Measurements from ENCODE around the gene SELPLG.

Gene SELPLG

DNA sequence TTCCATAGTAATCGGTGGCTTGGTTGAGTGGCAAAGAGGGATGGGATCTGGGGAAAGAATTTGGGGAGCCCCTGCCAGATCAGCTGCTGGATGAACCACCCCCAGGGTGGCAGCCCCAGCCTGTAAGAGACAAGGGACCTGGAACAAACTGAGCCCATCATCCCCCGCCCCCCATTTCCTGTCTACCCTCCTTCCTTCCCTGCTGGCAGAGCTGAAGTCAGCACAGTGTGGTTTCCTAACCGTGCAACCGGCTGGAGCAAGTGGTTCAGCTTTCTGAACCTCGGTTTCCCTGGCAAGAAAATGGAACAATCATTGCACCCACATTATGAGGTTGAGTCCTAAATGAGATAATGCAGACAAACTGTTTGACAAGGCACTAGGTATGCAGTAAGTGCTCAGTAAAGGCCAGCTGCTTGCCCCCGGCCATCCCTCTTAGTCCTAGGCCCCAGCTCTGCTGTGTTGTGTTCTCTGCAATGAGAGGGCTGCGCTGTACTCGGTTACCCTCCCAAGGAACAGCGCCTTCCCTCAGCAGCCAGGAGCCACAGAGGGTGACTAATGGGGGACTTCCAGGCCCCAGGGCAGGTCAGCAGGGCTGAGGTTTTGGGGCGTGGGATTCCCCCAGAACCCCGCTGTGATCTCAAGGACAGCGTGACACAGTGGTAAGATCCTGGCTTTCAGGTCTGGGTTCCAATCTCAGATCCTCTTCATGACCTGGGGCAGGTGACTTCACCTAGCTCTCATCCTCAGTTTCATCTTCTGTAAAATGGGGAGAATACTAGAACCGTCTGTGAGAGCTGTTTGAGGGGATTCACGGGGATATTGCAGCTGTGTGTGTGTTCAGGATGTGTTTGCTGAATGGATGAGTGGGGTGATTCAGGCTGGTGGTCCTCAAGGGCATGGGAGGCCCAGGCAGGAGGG is 16.5 kb downstream of the SELPLG start:
- DNase-seq, result no peak

DNA sequence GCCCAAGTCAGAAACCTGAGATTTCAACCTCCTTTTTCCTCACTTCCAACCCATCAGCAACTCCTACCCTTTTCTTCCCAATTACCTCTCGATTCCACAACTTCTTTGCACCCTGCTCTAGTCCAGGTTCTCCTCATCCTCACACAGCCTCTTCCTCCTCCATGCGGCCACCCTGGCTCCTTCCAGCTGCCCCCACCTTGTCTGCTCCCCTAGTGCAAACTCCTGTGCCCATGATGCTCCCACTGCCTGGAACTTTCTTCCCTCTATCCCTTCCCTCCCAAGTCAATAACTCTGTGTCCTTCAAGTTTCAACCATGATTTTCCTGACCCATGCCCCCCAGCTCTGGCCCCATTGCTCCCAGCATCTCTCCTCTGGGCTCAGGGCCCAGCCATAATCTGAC is 17.3 kb downstream of the SELPLG start:
- no peak for DNase-seq

DNA sequence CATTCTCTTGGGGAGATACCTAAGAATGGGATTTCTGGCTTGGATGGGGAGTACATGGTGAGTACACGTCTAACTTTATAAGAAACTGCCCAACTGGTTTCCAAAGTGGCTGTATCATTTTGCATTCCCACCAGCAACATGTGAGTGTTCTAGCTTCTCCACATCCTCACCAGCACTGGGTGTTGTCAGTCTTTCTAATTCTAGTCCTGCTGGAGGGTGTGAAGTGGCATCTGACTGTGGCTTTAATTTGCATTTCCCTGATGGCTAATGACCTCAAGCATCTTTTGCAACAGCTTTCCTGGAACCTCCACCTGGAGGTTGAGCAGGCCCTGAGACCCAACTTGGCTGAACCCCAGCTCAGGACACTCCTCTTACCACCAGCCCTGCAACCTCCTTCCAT is 17.8 kb downstream of the SELPLG start:
- DNase-seq, result no peak

- DNase-seq, result no peak
Measured at GRCh38 chr12:108614639-108615038, 19.1 kb downstream of the SELPLG start.

DNA sequence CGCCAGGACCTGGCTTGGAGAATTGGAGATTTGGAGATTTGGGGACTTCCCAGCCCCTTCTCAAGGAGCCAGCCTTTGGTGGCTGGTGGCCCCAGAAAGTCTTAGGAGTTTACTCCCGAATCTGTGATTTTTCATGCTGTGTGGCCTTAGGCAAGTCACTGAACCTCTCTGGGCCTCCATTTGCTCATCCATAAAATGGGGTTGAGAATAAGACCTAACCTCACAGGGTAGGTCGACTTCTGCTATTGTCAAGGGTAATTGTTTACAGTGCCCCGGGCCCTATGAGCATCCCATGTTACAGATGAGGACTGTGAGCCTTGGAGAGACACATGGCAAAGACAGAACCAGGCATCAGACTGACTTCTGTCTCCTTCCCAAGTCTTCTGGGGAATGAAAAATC is 19.7 kb downstream of the SELPLG start:
- no peak for DNase-seq

GRCh38 chr12:108613548-108613947 is 20.1 kb downstream of the SELPLG start:
- DNase-seq, result no peak

- no peak for DNase-seq
Measured at GRCh38 chr12:108612788-108613282, 20.9 kb downstream of the SELPLG start.

DNA sequence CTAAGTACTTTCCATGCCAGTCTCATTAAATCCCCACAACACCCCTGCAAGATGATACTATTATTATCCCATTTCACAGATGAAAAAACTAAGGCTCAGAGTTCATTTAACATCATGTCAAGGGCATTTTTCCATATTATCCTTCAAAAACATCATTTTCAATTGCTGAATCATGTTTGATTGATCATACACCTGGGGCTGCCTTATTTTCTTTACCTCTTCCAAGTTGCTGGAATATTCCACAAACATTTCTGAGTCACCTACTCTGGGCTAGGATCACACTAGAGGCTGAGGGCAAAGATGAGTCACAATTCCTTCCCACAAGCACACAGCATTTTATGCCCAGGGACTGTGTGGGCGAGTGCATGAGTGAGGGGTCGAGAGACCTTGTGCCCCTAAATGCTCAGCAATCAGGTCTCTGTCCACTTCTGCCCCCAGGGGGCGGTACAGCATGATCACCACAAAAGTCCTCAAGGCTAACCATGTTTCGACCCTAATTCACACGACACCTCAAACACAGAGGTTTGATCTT is 21.7 kb downstream of the SELPLG start:
- DNase-seq, result no peak

- DNase-seq, result no peak
Measured at GRCh38 chr12:108610856-108611605, 22.7 kb downstream of the SELPLG start.

DNA sequence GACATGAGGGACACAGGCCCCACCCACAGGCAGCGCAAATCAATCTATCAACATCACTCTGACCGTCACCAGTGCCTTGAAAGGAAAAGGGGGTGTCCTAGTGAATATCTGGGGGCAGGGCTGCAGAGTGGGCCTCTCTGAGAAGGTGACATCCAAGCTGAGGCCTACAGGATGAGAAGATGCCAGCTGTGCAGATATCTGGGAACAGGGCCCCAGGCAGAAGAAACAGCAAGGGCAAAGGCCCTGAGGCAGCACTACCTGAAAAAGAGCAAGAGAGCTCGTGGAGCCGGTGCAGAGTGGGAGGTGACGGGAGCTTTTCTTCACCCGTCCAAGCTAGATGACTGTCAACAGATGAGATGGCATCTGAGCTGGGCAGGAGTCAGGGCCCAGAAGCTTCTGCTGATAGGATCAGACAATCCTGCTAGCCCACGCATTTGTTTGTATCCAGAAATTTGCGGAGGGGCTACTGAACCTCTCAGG is 23.3 kb downstream of the SELPLG start:
- no peak for DNase-seq

GRCh38 chr12:108609537-108610335 is 24.0 kb downstream of the SELPLG start:
- DNase-seq, result no peak

DNA sequence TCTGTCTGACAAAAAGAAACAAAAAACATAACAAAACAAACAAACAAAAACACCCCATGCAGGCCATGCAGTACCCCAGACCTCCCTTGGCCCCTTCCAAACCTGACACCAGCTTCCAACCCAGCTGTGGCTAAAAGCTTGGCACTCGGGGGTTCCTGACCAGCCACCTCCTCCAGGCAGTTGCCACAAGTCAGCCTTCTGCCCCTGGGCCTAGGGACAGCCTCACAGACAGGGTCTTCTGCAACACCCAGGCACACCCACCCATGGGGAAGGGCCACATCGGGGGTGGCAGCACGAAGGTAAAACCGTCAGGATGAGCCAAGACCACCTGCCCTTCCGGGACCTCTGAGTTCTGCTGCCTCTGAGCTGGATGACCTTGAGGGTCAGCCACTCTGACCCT is 25.1 kb downstream of the SELPLG start:
- DNase-seq, result no peak

DNA sequence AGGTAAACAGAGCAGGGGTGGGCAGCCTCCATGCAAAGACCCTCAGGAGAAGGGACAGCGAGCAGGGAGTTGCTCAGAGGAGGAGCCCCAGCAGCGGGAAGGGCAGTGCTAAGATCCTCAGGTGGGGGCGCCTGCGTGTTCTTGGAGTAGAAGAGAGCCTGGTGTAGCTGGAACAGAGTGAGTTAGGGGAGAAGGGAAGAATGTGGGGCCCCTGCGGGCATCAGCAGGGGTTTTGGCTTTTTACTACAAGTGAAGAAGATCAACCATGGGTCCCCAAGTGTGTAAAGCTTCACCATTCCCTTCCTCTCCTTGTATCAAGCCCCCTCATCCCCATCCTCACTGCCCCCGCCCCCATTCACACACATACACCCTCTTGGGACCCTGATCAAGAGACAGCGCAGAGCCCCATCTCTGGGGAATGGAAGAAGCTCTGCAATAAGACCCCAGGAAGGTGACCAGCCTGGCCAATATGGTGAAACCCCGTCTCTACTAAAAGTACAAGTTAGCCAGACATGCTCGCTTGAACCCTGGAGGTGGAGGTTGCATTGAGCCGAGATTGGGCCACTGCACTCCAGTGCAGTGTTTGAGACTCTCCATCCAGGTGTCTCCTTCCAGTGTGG is 25.6 kb downstream of the SELPLG start:
- DNase-seq, result no peak

DNA sequence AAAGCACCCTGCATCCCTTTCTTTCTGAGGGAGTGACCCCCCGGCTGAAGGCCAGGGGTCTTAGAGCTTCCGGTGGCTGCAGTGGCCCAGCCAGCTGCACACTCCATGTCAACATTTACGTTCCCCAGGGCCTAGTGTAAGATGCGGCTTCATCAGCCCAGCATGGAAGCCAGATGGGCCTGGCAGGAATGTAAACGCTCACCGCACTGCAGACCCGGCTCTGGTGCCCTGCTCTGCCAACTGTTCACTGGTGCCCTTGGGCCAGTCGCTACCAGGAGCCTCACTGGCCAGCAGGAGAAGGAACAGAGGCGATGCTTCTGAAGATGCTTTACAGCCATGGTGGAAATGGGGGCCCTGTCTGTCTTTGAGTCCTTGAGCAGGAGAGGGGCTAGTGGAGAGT is 27.2 kb downstream of the SELPLG start:
- DNase-seq, result no peak

DNA sequence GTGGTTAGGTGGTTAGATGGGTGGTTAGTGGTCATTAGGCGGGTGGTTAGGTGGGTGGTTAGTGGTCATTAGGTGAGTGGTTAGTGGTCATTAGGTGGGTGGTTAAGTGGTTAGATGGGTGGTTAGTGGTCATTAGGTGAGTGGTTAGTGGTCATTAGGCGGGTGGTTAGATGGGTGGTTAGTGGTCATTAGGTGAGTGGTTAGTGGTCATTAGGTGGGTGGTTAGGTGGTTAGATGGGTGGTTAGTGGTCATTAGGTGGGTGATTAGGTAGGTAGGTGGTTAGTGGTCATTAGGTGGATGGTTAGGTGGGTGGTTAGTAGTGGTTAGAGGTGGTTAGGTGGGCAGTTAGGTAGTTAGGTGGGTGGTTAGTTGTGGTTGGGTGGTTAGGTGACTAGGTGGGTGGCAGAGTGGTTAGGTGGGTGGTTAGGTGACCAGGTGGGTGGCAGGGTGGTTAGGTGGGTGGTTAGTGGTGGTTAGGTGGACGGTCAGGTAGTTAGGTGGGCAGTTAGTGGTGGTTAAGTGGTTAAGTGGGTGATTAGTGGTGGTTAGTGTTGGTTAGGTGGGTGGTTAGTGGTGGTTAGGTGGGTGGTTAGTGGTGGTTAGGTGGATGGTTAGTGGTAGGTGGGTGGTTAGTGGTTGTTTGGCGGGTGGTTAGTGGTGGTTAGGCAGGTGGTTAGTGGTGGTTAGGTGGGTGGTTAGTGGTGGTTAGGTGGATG is 27.8 kb downstream of the SELPLG start:
- DNase-seq, result no peak

DNA sequence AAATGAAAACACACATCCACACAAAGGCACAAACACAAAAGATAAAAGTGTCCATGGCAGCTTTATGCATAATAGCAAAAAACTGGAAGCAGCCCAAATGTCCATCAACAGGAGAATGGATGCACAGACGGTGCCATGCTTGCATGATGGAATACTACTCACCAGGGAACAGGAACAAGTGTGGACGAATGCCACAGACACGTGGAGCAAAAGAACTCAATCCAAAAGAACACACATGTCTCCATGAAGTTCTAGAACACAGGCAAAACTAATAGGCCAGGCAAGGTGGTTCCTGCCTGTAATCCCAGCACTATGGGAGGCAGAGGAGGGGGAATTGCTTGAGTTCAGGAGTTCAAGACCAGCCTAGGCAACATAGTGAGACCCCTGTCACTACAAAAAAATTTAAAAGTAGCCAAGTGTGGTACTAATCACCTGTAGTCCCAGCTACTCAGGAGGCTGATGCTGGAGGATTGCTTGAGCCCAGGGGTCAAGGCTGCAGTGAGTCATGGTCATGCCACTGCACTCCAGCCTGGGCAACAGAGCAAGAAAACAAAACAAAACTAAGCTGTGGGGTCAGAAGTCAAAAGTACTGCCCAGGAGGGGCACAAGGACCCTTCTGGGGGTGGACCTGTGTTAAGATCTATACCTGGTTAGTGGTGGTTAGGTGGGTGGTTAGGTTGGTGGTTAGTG is 28.5 kb downstream of the SELPLG start:
- no peak for DNase-seq

- DNase-seq, result no peak
Measured at GRCh38 chr12:108604208-108604941, 29.3 kb downstream of the SELPLG start.

DNA sequence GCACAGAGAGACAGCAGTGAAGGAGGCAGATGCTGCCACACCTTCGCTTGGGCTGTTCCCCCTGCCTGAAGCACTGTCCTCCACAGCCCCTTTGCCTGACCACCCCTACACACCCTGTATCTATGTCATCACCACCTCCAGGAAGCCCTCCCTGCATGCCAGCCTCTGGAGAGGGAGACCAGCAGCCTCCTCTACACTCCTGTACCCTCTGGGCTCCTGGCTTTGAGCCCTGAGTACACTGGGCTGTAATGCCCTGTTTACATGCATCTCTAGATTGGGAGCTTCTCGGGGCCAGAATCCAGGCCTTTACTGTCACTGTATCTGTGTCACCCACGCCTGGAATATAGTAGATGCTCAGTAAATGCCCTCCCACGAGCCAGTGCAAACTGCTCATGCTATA is 30.0 kb downstream of the SELPLG start:
- DNase-seq, result no peak

DNA sequence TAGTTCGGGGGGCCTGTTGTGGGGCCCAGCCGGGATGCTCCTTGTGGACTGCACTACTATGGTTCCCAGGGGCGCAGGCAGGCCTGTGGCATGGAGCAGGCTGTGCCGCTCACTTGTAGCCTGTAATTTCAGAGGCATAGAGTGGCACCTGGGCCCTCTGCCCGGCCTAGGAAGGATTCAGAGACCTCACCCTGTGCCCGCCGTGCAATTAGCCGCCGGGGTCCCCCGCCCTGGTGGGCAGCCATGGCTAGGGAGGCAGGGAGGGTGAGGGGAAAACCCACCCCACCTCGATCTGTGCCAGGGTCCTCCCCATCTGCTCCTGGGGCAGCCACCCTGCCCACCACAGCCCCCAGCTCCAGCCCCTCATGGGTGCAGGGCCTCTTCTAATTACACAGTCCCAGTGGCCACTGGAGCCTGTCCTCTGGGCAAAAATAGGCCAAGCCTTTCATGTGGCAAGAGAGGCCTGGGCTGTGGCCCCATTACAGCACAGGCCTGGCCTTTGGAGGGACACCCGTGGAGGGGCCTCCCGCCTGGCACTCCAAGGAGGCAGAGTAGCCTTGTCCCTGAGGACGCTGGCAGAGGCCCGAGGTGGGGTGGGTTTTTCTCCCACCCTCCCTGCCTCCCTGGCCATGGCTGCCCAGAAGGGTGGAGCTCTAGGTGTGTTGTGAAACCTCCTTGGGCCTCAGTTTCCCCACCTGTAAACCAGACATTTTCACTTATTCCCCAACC is 30.6 kb downstream of the SELPLG start:
- no peak for DNase-seq

All from NCI-H524 treated with DMSO at 0.1 percent for 48 hours (cell line).